ENCODE measurements around the gene PBXIP1. TPM values are rescaled to one million over a fixed set of nuclear protein-coding genes. Genes with fewer than 3 reads are reported as not detected.
"Not testable (repeated sequence)": the region's sequence is repeated elsewhere in the genome, so short reads cannot be mapped to it uniquely, and the experiment has no call there.

Gene PBXIP1
- total RNA-seq, 1 donor from 2014 or later = 70.0 TPM

DNA sequence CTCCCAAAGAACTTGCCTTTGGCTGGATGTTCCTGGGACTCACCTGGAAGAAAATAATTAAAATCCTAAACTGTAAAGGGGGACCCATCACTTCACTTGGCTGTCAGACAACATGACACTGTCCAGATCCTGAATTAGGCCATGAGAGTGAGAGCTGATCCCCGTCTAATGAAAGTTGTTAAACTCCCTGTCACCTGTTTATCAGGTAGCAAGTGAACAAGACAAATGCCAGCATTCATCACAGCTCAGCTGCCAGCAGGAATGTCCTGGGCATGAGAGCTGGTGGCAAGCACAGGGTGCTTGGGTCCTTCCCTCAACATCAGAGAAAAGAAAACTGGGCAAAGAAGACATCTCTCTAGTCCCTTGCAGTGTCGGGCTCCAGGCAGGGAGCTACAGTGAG, 43.1 kb downstream of the PBXIP1 start:
- TF ChIP-seq, protein P1, sequence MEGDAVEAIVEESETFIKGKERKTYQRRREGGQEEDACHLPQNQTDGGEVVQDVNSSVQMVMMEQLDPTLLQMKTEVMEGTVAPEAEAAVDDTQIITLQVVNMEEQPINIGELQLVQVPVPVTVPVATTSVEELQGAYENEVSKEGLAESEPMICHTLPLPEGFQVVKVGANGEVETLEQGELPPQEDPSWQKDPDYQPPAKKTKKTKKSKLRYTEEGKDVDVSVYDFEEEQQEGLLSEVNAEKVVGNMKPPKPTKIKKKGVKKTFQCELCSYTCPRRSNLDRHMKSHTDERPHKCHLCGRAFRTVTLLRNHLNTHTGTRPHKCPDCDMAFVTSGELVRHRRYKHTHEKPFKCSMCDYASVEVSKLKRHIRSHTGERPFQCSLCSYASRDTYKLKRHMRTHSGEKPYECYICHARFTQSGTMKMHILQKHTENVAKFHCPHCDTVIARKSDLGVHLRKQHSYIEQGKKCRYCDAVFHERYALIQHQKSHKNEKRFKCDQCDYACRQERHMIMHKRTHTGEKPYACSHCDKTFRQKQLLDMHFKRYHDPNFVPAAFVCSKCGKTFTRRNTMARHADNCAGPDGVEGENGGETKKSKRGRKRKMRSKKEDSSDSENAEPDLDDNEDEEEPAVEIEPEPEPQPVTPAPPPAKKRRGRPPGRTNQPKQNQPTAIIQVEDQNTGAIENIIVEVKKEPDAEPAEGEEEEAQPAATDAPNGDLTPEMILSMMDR (IDR thresholded peaks at IDR 0.05) = no peak
- DNase-seq (ENCODE audit: low spot score in 2 of 2) = no peak

DNA sequence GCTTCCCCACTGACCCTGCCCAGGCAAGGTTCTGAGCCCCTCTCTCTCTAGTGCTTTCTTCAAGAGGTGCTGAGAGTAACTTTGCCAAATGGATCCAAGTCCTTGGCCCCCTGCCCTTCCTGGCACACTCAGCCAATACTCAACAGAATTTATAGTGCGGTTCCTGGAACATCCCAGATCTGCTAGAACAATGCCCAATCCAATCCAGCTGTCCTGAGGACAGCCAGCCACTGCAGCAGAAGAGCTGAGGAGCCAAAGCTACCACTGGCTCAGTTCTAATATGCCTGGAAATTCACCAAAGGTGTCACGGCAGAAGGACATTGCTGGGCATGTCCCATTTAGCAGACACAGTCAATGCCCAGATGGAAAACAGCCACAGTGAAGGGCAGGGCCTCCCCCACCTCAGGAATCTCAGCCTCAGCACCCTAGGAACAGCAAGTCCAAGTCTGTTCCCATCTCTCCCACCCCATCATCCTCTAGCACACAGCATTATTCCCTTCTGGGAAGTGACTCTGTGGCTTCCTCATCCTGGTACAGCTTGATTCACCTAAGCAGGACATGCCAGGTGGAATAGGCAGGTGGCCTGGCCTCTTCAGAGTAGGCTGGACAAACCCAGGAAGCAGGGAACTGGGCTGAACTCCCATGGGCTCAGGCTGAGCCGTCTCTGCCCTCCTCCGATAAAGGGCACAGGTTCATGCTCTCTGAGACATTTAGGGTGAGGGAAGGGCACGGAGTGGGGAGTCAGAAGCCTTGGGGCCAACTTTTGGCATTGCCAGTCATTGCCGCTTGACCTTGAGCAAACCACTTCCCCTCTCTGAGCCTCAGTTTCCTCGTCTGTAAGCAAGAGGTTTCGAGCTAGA, 44.0 kb downstream of the PBXIP1 start:
- no peak overlapping the region for H3K4me3 ChIP-seq
- intact Hi-C loops (cut with DNase I) = no loop called here
- no peak overlapping the region for H3K27ac ChIP-seq
- no peaks in the 10 kb centered on the region for H3K4me1 ChIP-seq
- TF ChIP-seq, protein P1 (IDR thresholded peaks at IDR 0.05) = no peak
- H3K9me3 ChIP-seq = no peaks in the 10 kb centered on the region
- no peaks in the 10 kb centered on the region for H3K27me3 ChIP-seq
- DNase-seq (ENCODE audit: low spot score in 2 of 2) = no peak
- no peaks in the 10 kb centered on the region for H3K36me3 ChIP-seq

More for the DNA sequence above, 43.1 kb downstream of the PBXIP1 start:
- Histone ChIP-seq H3K27me3 (no peaks in the 10 kb centered on the region), H3K4me1 (no peaks in the 10 kb centered on the region), H3K9me3 (no peaks in the 10 kb centered on the region), H3K36me3 (no peaks in the 10 kb centered on the region), H3K4me3 (no peak overlapping the region), H3K27ac (no peak overlapping the region)
- intact Hi-C loops (cut with DNase I) = no loop called here

GRCh38 chr1:154910851-154911250, 45.0 kb downstream of the PBXIP1 start:
- Histone ChIP-seq H3K9me3 (no peaks in the 10 kb centered on the region), H3K27me3 (no peaks in the 10 kb centered on the region), H3K27ac (no peak overlapping the region), H3K4me1 (no peaks in the 10 kb centered on the region), H3K36me3 (no peaks in the 10 kb centered on the region), H3K4me3 (no peak overlapping the region)
- TF ChIP-seq, protein P1 (IDR thresholded peaks at IDR 0.05) = no peak
- no peak for DNase-seq (ENCODE audit: low spot score in 2 of 2)
- intact Hi-C loops (cut with DNase I) = no loop called here

- H3K27me3 ChIP-seq = no peaks in the 10 kb centered on the region
- H3K27ac ChIP-seq = no peak overlapping the region
- H3K9me3 ChIP-seq = no peaks in the 10 kb centered on the region
- no peak overlapping the region for H3K4me3 ChIP-seq
- TF ChIP-seq, protein P1 (IDR thresholded peaks at IDR 0.05) = no peak
- intact Hi-C loops (cut with DNase I) = no loop called here
- no peaks in the 10 kb centered on the region for H3K4me1 ChIP-seq
- no peak for DNase-seq (ENCODE audit: low spot score in 2 of 2)
- no peaks in the 10 kb centered on the region for H3K36me3 ChIP-seq
Measured at GRCh38 chr1:154908937-154909336, 47.0 kb downstream of the PBXIP1 start.

DNA sequence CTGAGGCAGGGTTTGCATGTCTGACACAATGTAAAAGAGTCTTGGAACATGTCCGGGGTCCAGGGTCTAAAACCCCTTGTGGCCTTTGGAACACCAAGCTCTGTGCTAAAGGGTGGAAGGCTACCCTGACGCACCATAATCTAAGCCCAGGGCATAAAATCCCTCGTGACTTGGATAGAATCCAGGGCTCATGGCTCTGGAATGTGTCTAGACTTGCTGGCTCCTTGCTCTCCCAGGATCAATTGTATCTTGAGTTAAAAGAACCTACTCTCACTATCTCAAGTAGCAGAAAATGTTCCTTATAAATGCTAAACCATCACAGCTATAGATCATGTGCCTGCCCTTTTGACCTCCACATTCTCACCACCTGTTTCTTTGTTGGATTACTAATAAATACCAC, 47.8 kb downstream of the PBXIP1 start:
- H3K9me3 ChIP-seq; H3K4me1 ChIP-seq; H3K4me3 ChIP-seq; DNase-seq (ENCODE audit: low spot score in 2 of 2); H3K36me3 ChIP-seq; intact Hi-C loops (cut with DNase I); H3K27me3 ChIP-seq; H3K27ac ChIP-seq: not testable (repeated sequence)

GRCh38 chr1:154906621-154907081, 49.2 kb downstream of the PBXIP1 start:
- no peak overlapping the region for H3K4me3 ChIP-seq
- TF ChIP-seq, protein P1 (IDR thresholded peaks at IDR 0.05) = peak; percentile 16 to 25 (median 24)
- H3K4me1 ChIP-seq = no peaks in the 10 kb centered on the region
- H3K27ac ChIP-seq = no peak overlapping the region
- intact Hi-C loops (cut with DNase I) = no loop called here
- H3K27me3 ChIP-seq = no peaks in the 10 kb centered on the region
- DNase-seq (ENCODE audit: low spot score in 2 of 2) = no peak
- no peaks in the 10 kb centered on the region for H3K36me3 ChIP-seq
- H3K9me3 ChIP-seq = no peaks in the 10 kb centered on the region
